Measurements from ENCODE around the gene UBE2E1.

The UBE2E1 gene

GRCh38 chr3:23920151-23920655 is 114.4 kb downstream of the UBE2E1 start:
- Histone ChIP-seq H3K4me1 (ENCODE audit: control extremely low read depth in 1 of 4, control insufficient read depth in 4 of 4, insufficient read depth in 4 of 4, low read length in 3 of 4) (peaks cover 19 to 35% (median 26%) of the 10 kb centered on the region in 4 experiments), H3K27ac (ENCODE audit: insufficient read depth in 1 of 2, low read depth in 1 of 2, low read length in 2 of 2, poor library complexity in 1 of 2, severe bottlenecking in 2 of 2) (no peak overlapping the region), H3K36me3 (ENCODE audit: control insufficient read depth in 4 of 4, insufficient read depth in 4 of 4, low read length in 3 of 4) (peaks cover 10 to 35% (median 26%) of the 10 kb centered on the region in 4 experiments), H3K4me3 (ENCODE audit: control insufficient read depth in 1 of 7, extremely low read depth in 1 of 7, insufficient read depth in 4 of 7, low read depth in 2 of 7, low read length in 6 of 7) (no peak overlapping the region), H3K9me3 (ENCODE audit: control extremely low read depth in 1 of 5, control insufficient read depth in 4 of 5, insufficient read depth in 2 of 5, low read depth in 1 of 5, low read length in 4 of 5) (no peaks in the 10 kb centered on the region), H3K27me3 (replicated peaks in 2 of 5; ENCODE audit: control insufficient read depth in 4 of 5, insufficient read depth in 5 of 5, low read length in 4 of 5) (no peaks in the 10 kb centered on the region)
- ChIA-PET CTCF (interaction anchor here (1.1 to 1.6 kb wide), 2 partner anchors 15 to 28 kb away, joined by 3 to 6 read pairs; no protein-coding TSS in a partner anchor), POLR2A (no interaction called here)
- no peak for DNase-seq
- WGBS (ENCODE audit: insufficient coverage), result 100% methylated on average over 4 of the region's 5 CpGs

GRCh38 chr3:23921052-23921511 is 115.3 kb downstream of the UBE2E1 start:
- H3K9me3 ChIP-seq (ENCODE audit: control extremely low read depth in 1 of 5, control insufficient read depth in 4 of 5, insufficient read depth in 2 of 5, low read depth in 1 of 5, low read length in 4 of 5), result no peaks in the 10 kb centered on the region
- no peaks in the 10 kb centered on the region for H3K27me3 ChIP-seq (replicated peaks in 2 of 5; ENCODE audit: control insufficient read depth in 4 of 5, insufficient read depth in 5 of 5, low read length in 4 of 5)
- peaks cover 10 to 27% (median 17%) of the 10 kb centered on the region in 4 experiments for H3K4me1 ChIP-seq (ENCODE audit: control extremely low read depth in 1 of 4, control insufficient read depth in 4 of 4, insufficient read depth in 4 of 4, low read length in 3 of 4)
- POLR2A ChIA-PET, result interaction anchor here (0.6 kb wide), 1 partner anchor 20 kb away, joined by 3 read pairs; no protein-coding TSS in a partner anchor
- no peak overlapping the region for H3K27ac ChIP-seq (ENCODE audit: insufficient read depth in 1 of 2, low read depth in 1 of 2, low read length in 2 of 2, poor library complexity in 1 of 2, severe bottlenecking in 2 of 2)
- H3K36me3 ChIP-seq (ENCODE audit: control insufficient read depth in 4 of 4, insufficient read depth in 4 of 4, low read length in 3 of 4), result peaks cover 10 to 35% (median 26%) of the 10 kb centered on the region in 4 experiments
- WGBS (ENCODE audit: insufficient coverage), result no CpG with 5 or more reads among the region's 3 CpGs
- H3K4me3 ChIP-seq (ENCODE audit: control insufficient read depth in 1 of 7, extremely low read depth in 1 of 7, insufficient read depth in 4 of 7, low read depth in 2 of 7, low read length in 6 of 7), result peak overlapping the region in 1 of 7 experiments; percentile 8
- no peak for DNase-seq
- CTCF ChIA-PET, result interaction anchor here (0.6 to 1.6 kb wide), 3 partner anchors 13 to 87 kb away, joined by 3 to 6 read pairs (median 4); no protein-coding TSS in a partner anchor

- Histone ChIP-seq H3K9me3 (ENCODE audit: control extremely low read depth in 1 of 5, control insufficient read depth in 4 of 5, insufficient read depth in 2 of 5, low read depth in 1 of 5, low read length in 4 of 5) (no peaks in the 10 kb centered on the region), H3K4me3 (ENCODE audit: control insufficient read depth in 1 of 7, extremely low read depth in 1 of 7, insufficient read depth in 4 of 7, low read depth in 2 of 7, low read length in 6 of 7) (no peak overlapping the region), H3K36me3 (ENCODE audit: control insufficient read depth in 4 of 4, insufficient read depth in 4 of 4, low read length in 3 of 4) (peaks cover 10 to 25% (median 17%) of the 10 kb centered on the region in 4 experiments), H3K4me1 (ENCODE audit: control extremely low read depth in 1 of 4, control insufficient read depth in 4 of 4, insufficient read depth in 4 of 4, low read length in 3 of 4) (peaks cover 1 to 13% (median 7%) of the 10 kb centered on the region in 4 experiments), H3K27me3 (replicated peaks in 2 of 5; ENCODE audit: control insufficient read depth in 4 of 5, insufficient read depth in 5 of 5, low read length in 4 of 5) (no peaks in the 10 kb centered on the region), H3K27ac (ENCODE audit: insufficient read depth in 1 of 2, low read depth in 1 of 2, low read length in 2 of 2, poor library complexity in 1 of 2, severe bottlenecking in 2 of 2) (no peak overlapping the region)
- POLR2A ChIA-PET, result no interaction called here
- DNase-seq, result no peak
- no CpG with 5 or more reads among the region's 2 CpGs for WGBS (ENCODE audit: insufficient coverage)
- CTCF ChIA-PET, result interaction anchor here (1.2 to 1.9 kb wide), 7 partner anchors 10 to 69 kb away, joined by 3 to 8 read pairs (median 4); no protein-coding TSS in a partner anchor
These were observed 118.0 kb downstream of the UBE2E1 start for GRCh38 chr3:23923786-23924185.

GRCh38 chr3:23926246-23926645 is 120.5 kb downstream of the UBE2E1 start:
- POLR2A ChIA-PET, result no interaction called here
- WGBS (ENCODE audit: insufficient coverage), result 96% methylated on average over 3 of the region's 7 CpGs

GRCh38 chr3:23926736-23927135 is 121.0 kb downstream of the UBE2E1 start:
- peaks cover 0 to 10% (median 2%) of the 10 kb centered on the region in 4 experiments for H3K4me1 ChIP-seq (ENCODE audit: control extremely low read depth in 1 of 4, control insufficient read depth in 4 of 4, insufficient read depth in 4 of 4, low read length in 3 of 4)
- WGBS (ENCODE audit: insufficient coverage), result 100% methylated on average over 1 of the region's 3 CpGs
- H3K9me3 ChIP-seq (ENCODE audit: control extremely low read depth in 1 of 5, control insufficient read depth in 4 of 5, insufficient read depth in 2 of 5, low read depth in 1 of 5, low read length in 4 of 5), result no peaks in the 10 kb centered on the region
- H3K27ac ChIP-seq (ENCODE audit: insufficient read depth in 1 of 2, low read depth in 1 of 2, low read length in 2 of 2, poor library complexity in 1 of 2, severe bottlenecking in 2 of 2), result no peak overlapping the region
- H3K27me3 ChIP-seq (replicated peaks in 2 of 5; ENCODE audit: control insufficient read depth in 4 of 5, insufficient read depth in 5 of 5, low read length in 4 of 5), result no peaks in the 10 kb centered on the region
- ChIA-PET CTCF (interaction anchor here (1.2 to 1.6 kb wide), 2 partner anchors 67 to 756 kb away, joined by 3 to 5 read pairs; no protein-coding TSS in a partner anchor), POLR2A (no interaction called here)
- no peak for DNase-seq
- peaks cover 0 to 7% (median 4%) of the 10 kb centered on the region in 4 experiments for H3K36me3 ChIP-seq (ENCODE audit: control insufficient read depth in 4 of 4, insufficient read depth in 4 of 4, low read length in 3 of 4)
- H3K4me3 ChIP-seq (ENCODE audit: control insufficient read depth in 1 of 7, extremely low read depth in 1 of 7, insufficient read depth in 4 of 7, low read depth in 2 of 7, low read length in 6 of 7), result no peak overlapping the region

More at GRCh38 chr3:23926246-23926645, 120.5 kb downstream of the UBE2E1 start:
- Histone ChIP-seq H3K27ac (ENCODE audit: insufficient read depth in 1 of 2, low read depth in 1 of 2, low read length in 2 of 2, poor library complexity in 1 of 2, severe bottlenecking in 2 of 2) (no peak overlapping the region), H3K4me1 (ENCODE audit: control extremely low read depth in 1 of 4, control insufficient read depth in 4 of 4, insufficient read depth in 4 of 4, low read length in 3 of 4) (peaks cover 0 to 7% (median 1%) of the 10 kb centered on the region in 4 experiments), H3K27me3 (replicated peaks in 2 of 5; ENCODE audit: control insufficient read depth in 4 of 5, insufficient read depth in 5 of 5, low read length in 4 of 5) (no peaks in the 10 kb centered on the region), H3K4me3 (ENCODE audit: control insufficient read depth in 1 of 7, extremely low read depth in 1 of 7, insufficient read depth in 4 of 7, low read depth in 2 of 7, low read length in 6 of 7) (no peak overlapping the region), H3K9me3 (ENCODE audit: control extremely low read depth in 1 of 5, control insufficient read depth in 4 of 5, insufficient read depth in 2 of 5, low read depth in 1 of 5, low read length in 4 of 5) (no peaks in the 10 kb centered on the region), H3K36me3 (ENCODE audit: control insufficient read depth in 4 of 4, insufficient read depth in 4 of 4, low read length in 3 of 4) (peaks cover 2 to 10% (median 5%) of the 10 kb centered on the region in 4 experiments)
- DNase-seq, result no peak
- CTCF ChIA-PET, result interaction anchor here (0.6 to 1.6 kb wide), 3 partner anchors 12 to 757 kb away, joined by 3 to 5 read pairs (median 3); no protein-coding TSS in a partner anchor

GRCh38 chr3:23928524-23928923 is 122.8 kb downstream of the UBE2E1 start:
- no peaks in the 10 kb centered on the region for H3K9me3 ChIP-seq (ENCODE audit: control extremely low read depth in 1 of 5, control insufficient read depth in 4 of 5, insufficient read depth in 2 of 5, low read depth in 1 of 5, low read length in 4 of 5)
- peak; percentile 45 to 78 (median 63) for DNase-seq
- ChIA-PET CTCF (interaction anchor here (0.6 to 1.8 kb wide), 3 partner anchors 8 to 50 kb away, joined by 3 to 7 read pairs (median 3); no protein-coding TSS in a partner anchor), POLR2A (interaction anchor here (1.0 kb wide), 1 partner anchor 10 kb away, joined by 3 read pairs; no protein-coding TSS in a partner anchor)
- H3K4me1 ChIP-seq (ENCODE audit: control extremely low read depth in 1 of 4, control insufficient read depth in 4 of 4, insufficient read depth in 4 of 4, low read length in 3 of 4), result peaks cover 0 to 12% (median 4%) of the 10 kb centered on the region in 4 experiments
- H3K4me3 ChIP-seq (ENCODE audit: control insufficient read depth in 1 of 7, extremely low read depth in 1 of 7, insufficient read depth in 4 of 7, low read depth in 2 of 7, low read length in 6 of 7), result peak overlapping the region in 1 of 7 experiments; percentile 33
- WGBS (ENCODE audit: insufficient coverage), result 3% methylated on average over 4 of the region's 8 CpGs
- H3K27ac ChIP-seq (ENCODE audit: insufficient read depth in 1 of 2, low read depth in 1 of 2, low read length in 2 of 2, poor library complexity in 1 of 2, severe bottlenecking in 2 of 2), result no peak overlapping the region
- no peaks in the 10 kb centered on the region for H3K27me3 ChIP-seq (replicated peaks in 2 of 5; ENCODE audit: control insufficient read depth in 4 of 5, insufficient read depth in 5 of 5, low read length in 4 of 5)
- peaks cover 0 to 2% (median 0%) of the 10 kb centered on the region in 4 experiments for H3K36me3 ChIP-seq (ENCODE audit: control insufficient read depth in 4 of 4, insufficient read depth in 4 of 4, low read length in 3 of 4)

GRCh38 chr3:23931597-23931996 is 125.8 kb downstream of the UBE2E1 start:
- POLR2A ChIA-PET, result no interaction called here
- CTCF ChIA-PET, result interaction anchor here (2.1 kb wide), 1 partner anchor 15 kb away, joined by 4 read pairs; the partner anchor contains the start of genes NKIRAS1 and RPL15
- DNase-seq, result no peak

More at GRCh38 chr3:23931597-23931996, 125.8 kb downstream of the UBE2E1 start:
- H3K4me1 ChIP-seq (ENCODE audit: control extremely low read depth in 1 of 4, control insufficient read depth in 4 of 4, insufficient read depth in 4 of 4, low read length in 3 of 4), result peaks cover 0 to 12% (median 4%) of the 10 kb centered on the region in 4 experiments
- no peaks in the 10 kb centered on the region for H3K36me3 ChIP-seq (ENCODE audit: control insufficient read depth in 4 of 4, insufficient read depth in 4 of 4, low read length in 3 of 4)
- no CpG with 5 or more reads among the region's 3 CpGs for WGBS (ENCODE audit: insufficient coverage)
- H3K27me3 ChIP-seq (replicated peaks in 2 of 5; ENCODE audit: control insufficient read depth in 4 of 5, insufficient read depth in 5 of 5, low read length in 4 of 5), result no peaks in the 10 kb centered on the region
- H3K4me3 ChIP-seq (ENCODE audit: control insufficient read depth in 1 of 7, extremely low read depth in 1 of 7, insufficient read depth in 4 of 7, low read depth in 2 of 7, low read length in 6 of 7), result no peak overlapping the region
- no peaks in the 10 kb centered on the region for H3K9me3 ChIP-seq (ENCODE audit: control extremely low read depth in 1 of 5, control insufficient read depth in 4 of 5, insufficient read depth in 2 of 5, low read depth in 1 of 5, low read length in 4 of 5)
- H3K27ac ChIP-seq (ENCODE audit: insufficient read depth in 1 of 2, low read depth in 1 of 2, low read length in 2 of 2, poor library complexity in 1 of 2, severe bottlenecking in 2 of 2), result no peak overlapping the region

Measured in common myeloid progenitor, CD34-positive (primary cell).